OCI-LY3 (cell line): ENCODE results near the gene RCAN3.

Source experiments
- EZH2phosphoT487 ChIP-seq: fragments of 200-600 bp; shearing (Covaris generic); IDR thresholded peaks from 2 replicates; pipeline ENCODE4 v1.6.1; 2018; ENCODE audit warnings: antibody characterized with exemption, mixed run types, low read depth
- TF ChIP-seq, protein P1 (sequence below): fragments of 200-600, 300-600 bp; sonication (generic); IDR thresholded peaks from 2 replicates; pipeline ENCODE4 v1.5.1; 2014; ENCODE audit warnings: antibody characterized with exemption, low read length, low read depth

GRCh38 chr1:24553931-24554330 is 51.3 kb downstream of the RCAN3 start:
- TF ChIP-seq, protein P1, sequence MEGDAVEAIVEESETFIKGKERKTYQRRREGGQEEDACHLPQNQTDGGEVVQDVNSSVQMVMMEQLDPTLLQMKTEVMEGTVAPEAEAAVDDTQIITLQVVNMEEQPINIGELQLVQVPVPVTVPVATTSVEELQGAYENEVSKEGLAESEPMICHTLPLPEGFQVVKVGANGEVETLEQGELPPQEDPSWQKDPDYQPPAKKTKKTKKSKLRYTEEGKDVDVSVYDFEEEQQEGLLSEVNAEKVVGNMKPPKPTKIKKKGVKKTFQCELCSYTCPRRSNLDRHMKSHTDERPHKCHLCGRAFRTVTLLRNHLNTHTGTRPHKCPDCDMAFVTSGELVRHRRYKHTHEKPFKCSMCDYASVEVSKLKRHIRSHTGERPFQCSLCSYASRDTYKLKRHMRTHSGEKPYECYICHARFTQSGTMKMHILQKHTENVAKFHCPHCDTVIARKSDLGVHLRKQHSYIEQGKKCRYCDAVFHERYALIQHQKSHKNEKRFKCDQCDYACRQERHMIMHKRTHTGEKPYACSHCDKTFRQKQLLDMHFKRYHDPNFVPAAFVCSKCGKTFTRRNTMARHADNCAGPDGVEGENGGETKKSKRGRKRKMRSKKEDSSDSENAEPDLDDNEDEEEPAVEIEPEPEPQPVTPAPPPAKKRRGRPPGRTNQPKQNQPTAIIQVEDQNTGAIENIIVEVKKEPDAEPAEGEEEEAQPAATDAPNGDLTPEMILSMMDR, result no peak
- TF ChIP-seq EZH2phosphoT487, result no peak
